Measurements from ENCODE around the gene CELF3. TPM values are rescaled to one million over a fixed set of nuclear protein-coding genes. Genes with fewer than 3 reads are reported as not detected.

Gene CELF3
- total and polyA plus RNA-seq, 9 of the 15 experiments (the other 6 are each of a cell fraction or from before 2014, with no cell fraction given) = not detected

DNA sequence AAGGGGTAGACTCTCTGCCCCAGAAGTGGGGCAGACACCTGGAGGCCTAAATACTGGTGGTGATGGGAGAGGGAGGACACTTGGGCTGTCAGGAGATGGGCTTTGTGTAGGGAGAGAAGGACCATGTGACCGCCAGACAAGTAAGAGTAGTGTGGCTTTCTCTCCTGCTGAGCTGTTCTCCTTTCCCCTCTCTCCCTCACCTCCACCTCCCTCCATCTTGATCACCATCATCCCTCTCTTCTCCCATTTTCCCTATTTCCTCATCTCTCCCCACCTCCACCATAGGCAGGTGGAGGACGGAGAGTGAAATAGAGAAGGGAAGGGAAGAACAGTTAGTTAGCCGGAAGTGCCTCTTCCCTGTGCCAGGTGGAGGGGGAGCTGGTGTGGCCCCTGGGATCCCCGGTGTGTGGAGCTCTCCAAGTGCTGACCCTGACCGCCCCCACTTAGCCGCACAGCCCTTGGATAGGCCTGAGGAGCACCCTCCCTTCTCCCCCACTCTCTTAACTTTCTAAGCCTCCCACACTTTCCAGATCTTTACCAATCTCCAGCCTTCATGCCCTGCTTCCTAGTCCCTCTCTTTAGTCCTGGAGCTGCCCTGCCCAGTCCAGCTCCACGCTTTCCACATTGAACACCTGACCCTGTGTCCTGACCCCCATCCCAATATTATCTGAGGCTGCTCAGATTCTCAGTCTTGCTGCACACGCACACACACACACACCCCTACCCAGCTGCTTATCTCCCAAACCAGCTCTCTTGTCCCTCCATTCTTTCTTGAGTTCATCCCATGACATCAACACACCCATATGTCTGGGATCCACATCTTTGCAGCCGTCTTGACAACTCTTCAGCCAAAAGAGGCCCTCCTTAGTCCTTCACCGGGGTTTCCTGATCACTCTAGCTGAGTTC is 1.5 kb downstream of the CELF3 start (continued):
- TF ChIP-seq, protein P1, sequence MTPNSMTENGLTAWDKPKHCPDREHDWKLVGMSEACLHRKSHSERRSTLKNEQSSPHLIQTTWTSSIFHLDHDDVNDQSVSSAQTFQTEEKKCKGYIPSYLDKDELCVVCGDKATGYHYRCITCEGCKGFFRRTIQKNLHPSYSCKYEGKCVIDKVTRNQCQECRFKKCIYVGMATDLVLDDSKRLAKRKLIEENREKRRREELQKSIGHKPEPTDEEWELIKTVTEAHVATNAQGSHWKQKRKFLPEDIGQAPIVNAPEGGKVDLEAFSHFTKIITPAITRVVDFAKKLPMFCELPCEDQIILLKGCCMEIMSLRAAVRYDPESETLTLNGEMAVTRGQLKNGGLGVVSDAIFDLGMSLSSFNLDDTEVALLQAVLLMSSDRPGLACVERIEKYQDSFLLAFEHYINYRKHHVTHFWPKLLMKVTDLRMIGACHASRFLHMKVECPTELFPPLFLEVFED (CRISPR knock-in tag; conservative IDR thresholded peaks at IDR 0.05) = no peak; the same call in 1 of the 2 replicates
- peak; percentile 80 for TF ChIP-seq BCOR (IDR thresholded peaks at IDR 0.05)
- no peak for TF ChIP-seq KAT2B (IDR thresholded peaks at IDR 0.05; ENCODE audit: low read depth, low read length)
- TF ChIP-seq CC2D1A (IDR thresholded peaks at IDR 0.05) = peak; percentile 75; the same call in 1 of the 2 replicates
- TF ChIP-seq, protein P2, sequence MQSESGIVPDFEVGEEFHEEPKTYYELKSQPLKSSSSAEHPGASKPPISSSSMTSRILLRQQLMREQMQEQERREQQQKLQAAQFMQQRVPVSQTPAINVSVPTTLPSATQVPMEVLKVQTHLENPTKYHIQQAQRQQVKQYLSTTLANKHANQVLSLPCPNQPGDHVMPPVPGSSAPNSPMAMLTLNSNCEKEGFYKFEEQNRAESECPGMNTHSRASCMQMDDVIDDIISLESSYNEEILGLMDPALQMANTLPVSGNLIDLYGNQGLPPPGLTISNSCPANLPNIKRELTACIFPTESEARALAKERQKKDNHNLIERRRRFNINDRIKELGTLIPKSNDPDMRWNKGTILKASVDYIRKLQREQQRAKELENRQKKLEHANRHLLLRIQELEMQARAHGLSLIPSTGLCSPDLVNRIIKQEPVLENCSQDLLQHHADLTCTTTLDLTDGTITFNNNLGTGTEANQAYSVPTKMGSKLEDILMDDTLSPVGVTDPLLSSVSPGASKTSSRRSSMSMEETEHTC (IDR thresholded peaks at IDR 0.05) = 0 out of 2 replicates have a peak, but pooled peaks have one; percentile 17
- peak; percentile 53 for TF ChIP-seq MEIS2 (IDR thresholded peaks at IDR 0.05; ENCODE audit: partially characterized antibody)
- TF ChIP-seq ZNF707 (CRISPR knock-in tag; conservative IDR thresholded peaks at IDR 0.05) = no peak
- peak; percentile 42; the same call in 1 of the 2 replicates for TF ChIP-seq ZNF584 (CRISPR knock-in tag; IDR thresholded peaks at IDR 0.05; ENCODE audit: low read depth)
- TF ChIP-seq TBP (optimal IDR thresholded peaks at IDR 0.05; ENCODE audit: low read depth, low read length) = no peak
- TF ChIP-seq MTA1 (IDR thresholded peaks at IDR 0.05; ENCODE audit: borderline replicate concordance) = peak; percentile 20; the same call in 1 of the 2 replicates
- TF ChIP-seq, protein P3, sequence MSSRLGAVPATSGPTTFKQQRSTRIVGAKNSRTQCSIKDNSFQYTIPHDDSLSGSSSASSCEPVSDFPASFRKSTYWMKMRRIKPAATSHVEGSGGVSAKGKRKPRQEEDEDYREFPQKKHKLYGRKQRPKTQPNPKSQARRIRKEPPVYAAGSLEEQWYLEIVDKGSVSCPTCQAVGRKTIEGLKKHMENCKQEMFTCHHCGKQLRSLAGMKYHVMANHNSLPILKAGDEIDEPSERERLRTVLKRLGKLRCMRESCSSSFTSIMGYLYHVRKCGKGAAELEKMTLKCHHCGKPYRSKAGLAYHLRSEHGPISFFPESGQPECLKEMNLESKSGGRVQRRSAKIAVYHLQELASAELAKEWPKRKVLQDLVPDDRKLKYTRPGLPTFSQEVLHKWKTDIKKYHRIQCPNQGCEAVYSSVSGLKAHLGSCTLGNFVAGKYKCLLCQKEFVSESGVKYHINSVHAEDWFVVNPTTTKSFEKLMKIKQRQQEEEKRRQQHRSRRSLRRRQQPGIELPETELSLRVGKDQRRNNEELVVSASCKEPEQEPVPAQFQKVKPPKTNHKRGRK (tag; IDR thresholded peaks at IDR 0.05) = no peak
- TF ChIP-seq PHF21A (IDR thresholded peaks at IDR 0.05; ENCODE audit: borderline replicate concordance, low read depth) = no peak
- TF ChIP-seq, protein P4, sequence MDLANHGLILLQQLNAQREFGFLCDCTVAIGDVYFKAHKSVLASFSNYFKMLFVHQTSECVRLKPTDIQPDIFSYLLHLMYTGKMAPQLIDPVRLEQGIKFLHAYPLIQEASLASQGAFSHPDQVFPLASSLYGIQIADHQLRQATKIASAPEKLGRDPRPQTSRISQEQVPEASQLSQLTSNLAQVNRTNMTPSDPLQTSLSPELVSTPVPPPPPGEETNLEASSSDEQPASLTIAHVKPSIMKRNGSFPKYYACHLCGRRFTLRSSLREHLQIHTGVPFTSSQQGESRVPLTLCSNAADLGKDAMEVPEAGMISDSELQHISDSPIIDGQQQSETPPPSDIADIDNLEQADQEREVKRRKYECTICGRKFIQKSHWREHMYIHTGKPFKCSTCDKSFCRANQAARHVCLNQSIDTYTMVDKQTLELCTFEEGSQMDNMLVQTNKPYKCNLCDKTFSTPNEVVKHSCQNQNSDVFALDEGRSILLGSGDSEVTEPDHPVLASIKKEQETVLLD (IDR thresholded peaks at IDR 0.05) = no peak
- no peak for TF ChIP-seq NFRKB (IDR thresholded peaks at IDR 0.05; ENCODE audit: low read depth)
- TF ChIP-seq EZH2 (IDR thresholded peaks at IDR 0.05; ENCODE audit: borderline replicate concordance, low read depth, low read length) = no peak
- no peak for TF ChIP-seq ILK (tag; IDR thresholded peaks at IDR 0.05; ENCODE audit: borderline replicate concordance, low read depth)
- TF ChIP-seq TSC22D4 (tag; IDR thresholded peaks at IDR 0.05) = no peak
- no peak for TF ChIP-seq ZNF785 (CRISPR knock-in tag; IDR thresholded peaks at IDR 0.05)
- no peak for TF ChIP-seq SAFB2 (IDR thresholded peaks at IDR 0.05; ENCODE audit: borderline replicate concordance, low read depth, low read length, severe bottlenecking)
- TF ChIP-seq ZNF354B (CRISPR knock-in tag; IDR thresholded peaks at IDR 0.05) = no peak
- no peak for TF ChIP-seq POLR2AphosphoS2 (IDR thresholded peaks at IDR 0.05; ENCODE audit: low read length)
- no peak for TF ChIP-seq PCBP2 (IDR thresholded peaks at IDR 0.05; ENCODE audit: low read depth, low read length, poor library complexity, severe bottlenecking)
- no peak for TF ChIP-seq ZNF239 (CRISPR knock-in tag; IDR thresholded peaks at IDR 0.05)
